SJCRH30 (cell line): ENCODE measurements around the gene UGT8. TPM values are rescaled to one million over a fixed set of nuclear protein-coding genes. Genes with fewer than 3 reads are reported as not detected.
A peak's percentile ranks its signal among the peaks of the same experiment; 100 is the strongest.
"Not testable (repeated sequence)": the region's sequence is repeated elsewhere in the genome, so short reads cannot be mapped to it uniquely, and the experiment has no call there.

Source experiments
- DNase-seq, 2 experiments: peaks; one replicate each; pipeline ENCODE4 v3.0.0-alpha.2; 2015 to 2020
- H3K27ac ChIP-seq: fragments of 250-450 bp; sonication (Bioruptor Pico); 2 replicates; pipeline ENCODE4 v1.5.1; 2020; ENCODE audit warnings: mild to moderate bottlenecking, moderate library complexity
- H3K27me3 ChIP-seq: fragments of 250-450 bp; sonication (Bioruptor Pico); 2 replicates; pipeline ENCODE4 v1.5.1; 2020; ENCODE audit warnings: mild to moderate bottlenecking, moderate library complexity
- H3K36me3 ChIP-seq: fragments of 250-450 bp; sonication (Bioruptor Pico); 2 replicates; pipeline ENCODE4 v1.5.1; 2020; ENCODE audit warnings: mild to moderate bottlenecking, moderate library complexity
- H3K4me1 ChIP-seq: fragments of 250-450 bp; sonication (Bioruptor Pico); 2 replicates; pipeline ENCODE4 v1.5.1; 2020; ENCODE audit warnings: mild to moderate bottlenecking, moderate library complexity
- H3K4me3 ChIP-seq: fragments of 250-450 bp; sonication (Bioruptor Pico); 2 replicates; pipeline ENCODE4 v1.5.1; 2020; ENCODE audit warnings: mild to moderate bottlenecking, moderate library complexity
- H3K9me3 ChIP-seq: fragments of 250-450 bp; sonication (Bioruptor Pico); replicated peaks from 2 replicates; pipeline ENCODE4 v1.5.1; 2020; ENCODE audit warnings: mild to moderate bottlenecking, moderate library complexity
- total RNA-seq: library from RNA; depleted of rRNA; stranded (reverse); fragments of >200 nt; shearing (Covaris generic); gene quantifications from 2 replicates; pipeline ENCODE4 v1.2.3, GENCODE V29; 2014

UGT8 gene
- total RNA-seq, 1 experiment from 2014 or later, result 27.6 TPM

DNA sequence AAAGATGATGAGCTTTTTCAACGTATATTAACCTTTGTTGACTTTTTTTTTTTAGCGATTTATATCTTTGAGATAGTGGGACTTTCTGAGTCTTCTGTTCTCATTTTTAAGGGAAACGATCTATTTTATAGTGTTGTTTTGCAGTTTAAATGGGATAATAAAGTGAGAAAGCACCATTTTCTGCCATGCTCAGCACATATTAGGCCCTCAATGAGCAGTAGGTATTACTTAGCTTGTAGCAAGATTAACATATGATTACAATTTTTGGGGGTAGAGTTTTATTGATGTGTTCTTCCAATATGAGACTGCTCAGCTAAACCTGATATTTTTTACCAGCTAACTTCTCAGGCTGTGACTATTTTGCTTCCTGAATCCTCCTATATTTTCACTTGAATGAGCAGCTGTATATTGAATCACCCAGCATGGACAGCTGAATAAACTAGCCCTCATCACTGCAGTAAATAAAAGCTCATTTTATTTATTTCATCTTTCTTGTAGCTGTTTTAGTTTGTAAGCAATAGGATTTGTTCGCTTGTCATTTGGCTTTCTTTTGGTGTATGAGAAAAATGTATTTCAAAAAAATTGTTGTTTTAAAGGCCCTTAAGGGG, 43.7 kb downstream of the UGT8 start:
- H3K36me3 ChIP-seq, result no peaks in the 10 kb centered on the region
- peak overlapping the region; percentile 38 for H3K27ac ChIP-seq
- no peaks in the 10 kb centered on the region for H3K27me3 ChIP-seq
- H3K4me3 ChIP-seq, result no peak overlapping the region
- peaks cover 17% of the 10 kb centered on the region for H3K4me1 ChIP-seq
- H3K9me3 ChIP-seq, result no peaks in the 10 kb centered on the region
- DNase-seq, result peak; percentile 22 to 70

DNA sequence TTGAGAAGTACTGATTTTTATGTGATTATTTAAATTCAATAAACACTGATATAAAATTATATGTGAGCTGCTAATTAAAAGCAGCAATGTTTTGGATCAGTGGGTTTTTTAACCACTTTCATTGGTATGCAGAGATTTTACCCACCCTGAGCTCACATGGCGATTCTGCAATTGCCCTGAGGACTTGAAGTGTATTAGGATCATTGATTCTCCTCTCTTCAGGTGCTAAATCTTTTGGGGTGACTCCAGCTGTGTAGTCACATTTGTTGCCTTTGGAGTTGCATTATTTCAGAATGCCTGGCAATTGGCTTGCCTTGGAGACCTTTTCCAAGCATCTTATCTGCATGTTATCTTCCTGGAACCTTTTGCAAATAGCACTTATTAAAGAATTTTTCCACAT, 51.3 kb downstream of the UGT8 start:
- H3K27me3 ChIP-seq, result no peaks in the 10 kb centered on the region

DNA sequence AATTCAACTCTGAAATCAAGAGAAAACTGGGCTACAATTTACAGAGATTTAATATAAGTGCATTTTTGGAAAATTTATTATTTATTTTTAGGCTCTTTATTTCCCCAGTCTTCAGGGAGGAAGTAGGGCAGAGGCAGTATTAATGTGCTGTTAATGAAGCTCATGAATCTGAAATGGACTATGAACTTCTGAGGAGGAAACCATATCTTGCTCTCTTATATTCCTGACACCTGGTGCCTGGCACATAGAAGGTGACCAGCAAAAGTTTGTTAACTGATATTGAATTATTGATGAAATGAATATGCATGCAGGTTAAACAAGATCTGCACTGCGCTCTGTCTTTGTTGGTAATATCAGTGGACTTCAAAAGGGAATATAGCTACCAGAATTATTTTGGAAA, 55.1 kb downstream of the UGT8 start:
- H3K9me3 ChIP-seq, result no peaks in the 10 kb centered on the region

More for the DNA sequence above, 51.3 kb downstream of the UGT8 start:
- DNase-seq, result no peak
- H3K36me3 ChIP-seq, result no peaks in the 10 kb centered on the region
- H3K27ac ChIP-seq, result no peak overlapping the region
- H3K9me3 ChIP-seq, result no peaks in the 10 kb centered on the region
- H3K4me3 ChIP-seq, result no peak overlapping the region
- H3K4me1 ChIP-seq, result no peaks in the 10 kb centered on the region

DNA sequence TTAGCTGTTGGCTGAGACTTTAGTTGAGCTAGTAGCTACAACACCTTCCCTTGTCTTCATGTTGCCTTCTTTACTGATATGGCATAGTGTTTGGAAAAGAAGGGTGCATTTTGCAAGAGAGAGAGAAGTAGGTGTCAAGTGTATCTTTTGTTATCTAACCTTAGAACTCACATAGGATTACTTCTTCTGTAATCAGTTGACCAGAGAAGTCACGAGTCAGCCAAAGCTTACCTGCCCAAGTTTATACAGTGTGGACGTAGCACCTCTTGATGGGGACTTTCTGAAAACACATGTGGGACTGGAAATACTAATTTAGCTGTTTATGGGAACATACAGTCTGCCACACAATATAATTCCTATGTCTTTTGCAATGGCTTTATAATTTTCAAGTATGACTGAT, 56.0 kb downstream of the UGT8 start:
- no peak for DNase-seq
- H3K4me1 ChIP-seq, result no peaks in the 10 kb centered on the region
- H3K27ac ChIP-seq, result no peak overlapping the region
- no peak overlapping the region for H3K4me3 ChIP-seq
- H3K36me3 ChIP-seq, result no peaks in the 10 kb centered on the region
- no peaks in the 10 kb centered on the region for H3K9me3 ChIP-seq
- H3K27me3 ChIP-seq, result no peaks in the 10 kb centered on the region

More for the DNA sequence above, 55.1 kb downstream of the UGT8 start:
- DNase-seq, result no peak
- H3K4me1 ChIP-seq, result no peaks in the 10 kb centered on the region
- no peaks in the 10 kb centered on the region for H3K27me3 ChIP-seq
- no peaks in the 10 kb centered on the region for H3K36me3 ChIP-seq
- no peak overlapping the region for H3K4me3 ChIP-seq
- H3K27ac ChIP-seq, result no peak overlapping the region

DNA sequence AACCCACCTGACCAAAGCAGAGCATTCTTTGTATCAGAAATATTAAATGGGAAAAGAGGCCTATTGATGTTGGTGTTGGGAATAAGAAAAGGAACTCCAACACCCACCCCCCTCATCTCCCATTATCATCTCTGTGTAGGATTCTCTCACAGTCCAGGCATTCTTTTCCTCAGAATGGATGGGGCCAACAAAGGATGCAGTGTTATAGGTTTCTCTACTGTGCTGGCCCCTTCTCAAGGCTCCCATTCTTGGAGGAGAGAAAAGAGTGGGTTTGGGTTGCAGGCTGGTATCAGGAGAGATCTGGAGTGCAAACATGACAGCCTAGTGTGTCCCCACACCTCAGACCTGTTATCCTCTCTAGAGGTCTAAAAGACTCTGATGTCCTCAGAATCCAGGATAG, 59.6 kb downstream of the UGT8 start:
- no peak overlapping the region for H3K27ac ChIP-seq
- DNase-seq, result no peak
- no peaks in the 10 kb centered on the region for H3K27me3 ChIP-seq
- H3K36me3 ChIP-seq, result no peaks in the 10 kb centered on the region
- no peaks in the 10 kb centered on the region for H3K4me1 ChIP-seq
- no peak overlapping the region for H3K4me3 ChIP-seq
- H3K9me3 ChIP-seq, result no peaks in the 10 kb centered on the region

DNA sequence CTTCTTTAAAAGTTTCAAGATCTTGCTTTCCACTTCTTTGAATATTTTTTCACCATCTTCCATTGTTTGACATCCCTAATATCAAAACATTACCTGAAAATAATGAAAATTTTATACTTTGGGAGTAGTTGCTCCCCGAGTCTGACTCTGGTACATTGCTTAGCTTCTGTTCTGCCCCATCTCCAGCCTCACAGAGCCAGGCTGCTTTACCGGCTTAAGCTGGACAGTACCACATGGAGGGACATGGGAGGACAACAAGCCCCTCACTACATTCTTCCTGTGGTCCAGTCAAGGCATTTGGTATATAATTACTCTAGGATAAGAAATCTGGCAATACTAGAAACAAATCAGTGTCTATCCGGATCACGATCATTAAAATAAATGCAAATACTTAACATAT, 60.2 kb downstream of the UGT8 start:
- H3K27me3 ChIP-seq, result no peaks in the 10 kb centered on the region
- no peak overlapping the region for H3K27ac ChIP-seq
- H3K9me3 ChIP-seq, result no peaks in the 10 kb centered on the region
- no peak for DNase-seq
- no peaks in the 10 kb centered on the region for H3K36me3 ChIP-seq
- no peak overlapping the region for H3K4me3 ChIP-seq
- no peaks in the 10 kb centered on the region for H3K4me1 ChIP-seq

DNA sequence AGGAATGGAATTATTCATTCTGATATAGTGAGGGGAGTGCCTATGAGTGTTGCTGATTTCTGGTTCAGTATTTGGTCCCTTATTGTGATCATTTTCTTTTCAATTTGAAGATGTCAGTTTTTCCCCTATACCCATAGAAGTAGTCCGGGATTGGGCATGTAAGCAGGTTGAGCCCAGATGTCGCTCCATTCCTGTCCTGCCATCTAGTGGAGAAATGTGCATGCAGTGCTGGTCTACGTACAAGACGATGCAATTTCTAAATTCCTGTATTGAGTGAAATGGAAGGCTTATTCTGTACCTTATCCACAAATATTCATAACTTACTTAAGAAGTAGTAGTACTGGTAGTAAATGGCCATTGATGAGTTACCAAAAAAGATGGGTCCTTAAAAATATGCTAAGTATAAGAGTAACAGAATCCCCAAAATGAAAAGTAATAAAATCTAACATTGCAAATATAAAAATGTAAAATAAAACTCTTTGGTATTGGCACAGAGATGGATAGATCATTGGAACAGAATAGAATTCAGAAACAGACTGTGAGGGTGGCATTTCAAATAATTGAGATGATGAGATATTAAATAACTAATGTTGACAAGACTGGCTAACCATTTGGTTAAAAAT, 60.9 kb downstream of the UGT8 start:
- Histone ChIP-seq H3K36me3 (no peaks in the 10 kb centered on the region), H3K27ac (no peak overlapping the region), H3K27me3 (no peaks in the 10 kb centered on the region), H3K9me3 (no peaks in the 10 kb centered on the region), H3K4me1 (no peaks in the 10 kb centered on the region), H3K4me3 (no peak overlapping the region)
- peak; percentile 66 to 81 for DNase-seq

DNA sequence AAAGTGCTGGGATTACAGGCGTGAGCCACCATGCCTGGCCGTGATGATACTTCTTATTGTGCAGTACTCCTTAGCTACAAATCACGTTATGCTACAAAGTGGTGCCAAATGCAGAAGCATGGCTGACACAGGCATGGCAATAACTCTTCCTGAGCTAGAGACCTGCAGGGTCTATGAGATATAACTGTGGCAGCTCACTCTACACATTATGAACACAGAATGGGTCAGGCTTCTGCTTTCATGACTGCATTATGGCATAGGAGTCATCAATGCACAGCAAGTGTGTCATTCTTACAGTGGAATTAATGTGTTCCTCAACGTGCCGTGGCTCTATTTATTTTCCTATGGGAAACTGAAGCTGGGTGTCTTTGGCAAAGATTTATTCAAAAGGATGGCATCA, 64.5 kb downstream of the UGT8 start:
- Histone ChIP-seq H3K4me1 (no peaks in the 10 kb centered on the region), H3K9me3 (no peaks in the 10 kb centered on the region), H3K27me3 (no peaks in the 10 kb centered on the region), H3K27ac (no peak overlapping the region), H3K4me3 (no peak overlapping the region), H3K36me3 (peaks cover 13% of the 10 kb centered on the region; the same call in 1 of the 2 replicates)
- no peak for DNase-seq

DNA sequence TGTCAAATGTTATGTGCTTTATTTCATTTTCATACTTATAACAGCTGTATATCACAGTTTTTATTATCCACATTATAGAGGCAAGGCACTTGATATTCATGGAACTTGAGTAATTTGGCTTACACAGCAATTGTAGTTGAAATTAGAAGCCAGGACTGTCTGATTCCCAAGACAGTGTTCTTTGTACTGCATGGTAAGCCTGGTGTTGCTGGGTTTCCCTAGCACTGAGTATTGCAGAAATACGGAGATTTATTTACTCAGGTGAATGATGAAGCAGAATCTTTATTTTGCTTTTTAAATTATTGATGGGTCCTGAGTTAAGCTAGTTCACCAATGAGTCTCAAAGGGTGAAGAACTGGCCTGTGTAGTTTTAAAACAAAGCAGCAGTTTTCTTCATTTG, 70.0 kb downstream of the UGT8 start:
- no peaks in the 10 kb centered on the region for H3K4me1 ChIP-seq
- no peaks in the 10 kb centered on the region for H3K9me3 ChIP-seq
- DNase-seq, result no peak
- peaks cover 23% of the 10 kb centered on the region; the same call in 1 of the 2 replicates for H3K36me3 ChIP-seq
- no peak overlapping the region for H3K4me3 ChIP-seq
- H3K27me3 ChIP-seq, result no peaks in the 10 kb centered on the region
- H3K27ac ChIP-seq, result no peak overlapping the region

DNA sequence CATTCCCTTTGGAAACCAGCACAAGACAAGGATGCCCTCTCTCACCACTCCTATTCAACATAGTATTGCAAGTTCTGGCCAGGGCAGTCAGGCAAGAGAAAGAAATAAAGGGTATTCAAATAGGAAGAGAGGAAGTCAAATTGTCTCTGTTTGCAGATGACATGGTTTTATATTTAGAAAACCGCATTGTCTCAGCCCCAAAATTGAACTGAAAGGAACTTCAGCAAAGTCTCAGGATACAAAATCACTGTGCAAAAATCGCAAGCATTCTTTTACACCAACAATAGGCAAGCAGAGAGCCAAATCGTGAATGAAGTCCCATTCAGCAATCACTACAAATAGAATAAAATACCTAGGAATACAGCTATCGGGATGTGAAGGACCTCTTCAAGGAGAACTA, 72.1 kb downstream of the UGT8 start:
- not testable (repeated sequence) for DNase-seq, H3K27ac ChIP-seq, H3K9me3 ChIP-seq, H3K4me3 ChIP-seq, H3K27me3 ChIP-seq, H3K4me1 ChIP-seq
- H3K36me3 ChIP-seq, result peaks cover 19% of the 10 kb centered on the region; the same call in 1 of the 2 replicates

DNA sequence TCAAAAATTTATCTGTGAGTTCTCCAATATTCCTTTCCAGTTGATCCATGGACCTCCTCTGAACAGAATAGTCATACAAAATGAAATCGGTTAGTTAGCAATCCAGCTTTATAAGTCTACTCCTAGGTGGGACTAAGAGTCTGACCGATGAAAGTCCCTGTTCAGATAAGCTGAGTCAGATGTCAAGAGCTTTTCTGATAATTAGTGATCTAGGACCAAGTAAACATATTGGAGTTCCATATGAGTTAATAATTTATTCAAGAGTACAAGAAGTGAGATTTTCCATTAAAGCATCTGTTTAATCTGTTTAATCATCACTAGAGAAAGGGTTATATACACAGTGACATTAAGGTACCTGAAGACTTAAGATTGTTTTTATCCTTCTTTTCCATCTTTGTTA, 74.7 kb downstream of the UGT8 start:
- peaks cover 10% of the 10 kb centered on the region for H3K36me3 ChIP-seq

DNA sequence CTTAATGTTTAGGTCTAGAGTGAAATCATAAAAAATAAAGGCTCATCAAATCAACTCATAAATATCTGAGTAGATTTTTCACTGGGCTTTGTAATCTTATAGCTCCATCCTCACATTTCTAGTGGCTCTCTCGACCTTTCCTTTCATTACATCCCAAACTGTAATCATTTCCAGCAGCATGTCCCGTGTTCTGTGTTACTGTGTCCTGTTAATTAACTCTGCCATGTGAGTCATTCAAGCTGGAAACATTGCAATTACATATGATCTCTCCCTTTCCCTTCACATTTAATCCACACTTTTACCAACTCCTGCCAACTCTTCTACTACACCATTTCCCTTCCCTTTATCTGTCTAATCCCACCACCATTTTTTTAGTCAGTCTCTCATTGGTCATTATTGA, 75.5 kb downstream of the UGT8 start:
- Histone ChIP-seq H3K9me3 (no peaks in the 10 kb centered on the region), H3K4me3 (no peak overlapping the region), H3K4me1 (no peaks in the 10 kb centered on the region), H3K27ac (no peak overlapping the region), H3K27me3 (no peaks in the 10 kb centered on the region), H3K36me3 (peaks cover 10% of the 10 kb centered on the region)
- no peak for DNase-seq

More for the DNA sequence above, 74.7 kb downstream of the UGT8 start:
- H3K4me1 ChIP-seq, result no peaks in the 10 kb centered on the region
- no peak overlapping the region for H3K27ac ChIP-seq
- no peaks in the 10 kb centered on the region for H3K27me3 ChIP-seq
- no peaks in the 10 kb centered on the region for H3K9me3 ChIP-seq
- H3K4me3 ChIP-seq, result no peak overlapping the region
- DNase-seq, result no peak

DNA sequence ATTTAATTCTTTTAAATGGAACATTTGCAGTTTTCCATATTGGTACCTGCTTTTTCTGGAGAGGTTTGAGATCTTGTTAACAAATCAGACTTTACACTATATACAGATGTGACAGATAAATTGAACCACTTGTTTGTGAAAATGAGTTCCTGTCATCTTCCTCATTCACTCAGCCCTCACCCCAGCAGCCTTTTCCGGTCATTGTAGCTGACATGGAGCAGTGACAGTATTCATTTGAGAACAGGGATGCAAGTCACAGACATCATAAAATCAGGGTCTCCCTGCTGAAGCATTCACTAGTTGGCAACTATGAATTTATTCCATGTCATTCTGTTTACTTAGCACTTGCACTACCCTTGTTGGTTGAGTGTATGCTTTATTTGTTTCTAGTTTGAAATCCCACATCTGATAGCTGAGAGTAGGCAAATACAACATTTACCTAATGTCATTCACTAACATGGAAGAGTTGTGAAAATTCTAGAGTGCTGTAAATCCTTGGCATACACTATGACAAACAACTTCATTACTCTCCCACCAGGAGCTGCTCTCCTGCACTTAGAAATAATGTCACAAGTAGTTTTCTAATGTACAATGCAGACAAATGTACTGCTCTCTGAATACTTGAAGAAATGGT, 78.9 kb downstream of the UGT8 start:
- Histone ChIP-seq H3K27ac (no peak overlapping the region), H3K4me1 (no peaks in the 10 kb centered on the region), H3K36me3 (peaks cover 2% of the 10 kb centered on the region; the same call in 1 of the 2 replicates), H3K9me3 (no peaks in the 10 kb centered on the region), H3K27me3 (no peaks in the 10 kb centered on the region), H3K4me3 (no peak overlapping the region)
- no peak for DNase-seq

DNA sequence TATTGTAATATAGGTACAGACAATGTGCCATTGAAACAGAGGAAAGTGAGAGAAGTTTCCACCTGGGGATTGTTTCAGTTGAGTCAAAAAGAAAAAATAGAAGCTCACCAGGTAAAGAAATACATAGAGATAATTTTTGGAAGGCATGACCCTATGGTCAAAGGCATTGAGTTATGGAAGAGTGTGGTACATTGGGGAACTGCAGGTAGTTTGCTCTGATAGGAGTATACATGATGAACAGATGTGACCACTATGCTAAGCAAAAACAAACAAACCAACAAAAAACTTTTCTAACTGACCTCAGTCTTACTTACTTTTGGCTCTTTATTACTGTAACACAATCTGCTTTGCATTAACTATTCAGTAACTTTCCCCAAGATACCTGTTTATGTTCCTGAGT, 85.9 kb downstream of the UGT8 start:
- no peaks in the 10 kb centered on the region for H3K36me3 ChIP-seq
- H3K4me3 ChIP-seq, result no peak overlapping the region
- DNase-seq, result no peak
- H3K27ac ChIP-seq, result no peak overlapping the region
- no peaks in the 10 kb centered on the region for H3K27me3 ChIP-seq
- H3K9me3 ChIP-seq, result no peaks in the 10 kb centered on the region
- H3K4me1 ChIP-seq, result no peaks in the 10 kb centered on the region

DNA sequence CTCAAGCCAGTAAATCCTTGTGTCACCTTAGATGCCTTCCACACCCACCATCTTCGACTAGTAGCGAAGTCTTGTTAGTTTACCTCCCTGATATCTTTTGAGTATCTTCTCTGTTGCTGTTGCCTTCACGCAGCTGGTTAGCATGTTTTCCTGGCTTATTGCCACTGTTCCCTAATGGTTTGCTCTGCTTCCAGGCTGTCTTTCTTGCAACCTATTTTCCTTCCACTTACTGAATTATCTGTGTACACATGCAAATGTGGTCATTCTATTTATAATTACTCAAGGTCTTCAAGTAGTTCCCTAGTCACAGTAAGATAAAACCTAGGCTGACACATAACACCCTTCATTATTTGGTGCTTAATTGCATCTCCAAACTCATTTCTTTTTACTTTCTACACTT, 89.5 kb downstream of the UGT8 start:
- DNase-seq, result no peak

More for the DNA sequence above, 89.5 kb downstream of the UGT8 start:
- Histone ChIP-seq H3K4me3 (no peak overlapping the region), H3K4me1 (no peaks in the 10 kb centered on the region), H3K36me3 (no peaks in the 10 kb centered on the region), H3K27ac (no peak overlapping the region), H3K9me3 (no peaks in the 10 kb centered on the region), H3K27me3 (no peaks in the 10 kb centered on the region)
